ENCODE measurements around the gene ALDH4A1. TPM values are rescaled to one million over a fixed set of nuclear protein-coding genes. Genes with fewer than 3 reads are reported as not detected.

ALDH4A1 gene
- total and polyA plus RNA-seq, 9 of the 15 experiments (the other 6 are each of a cell fraction or from before 2014, with no cell fraction given) = 0.27 to 31.4 (median 16.6) TPM

DNA sequence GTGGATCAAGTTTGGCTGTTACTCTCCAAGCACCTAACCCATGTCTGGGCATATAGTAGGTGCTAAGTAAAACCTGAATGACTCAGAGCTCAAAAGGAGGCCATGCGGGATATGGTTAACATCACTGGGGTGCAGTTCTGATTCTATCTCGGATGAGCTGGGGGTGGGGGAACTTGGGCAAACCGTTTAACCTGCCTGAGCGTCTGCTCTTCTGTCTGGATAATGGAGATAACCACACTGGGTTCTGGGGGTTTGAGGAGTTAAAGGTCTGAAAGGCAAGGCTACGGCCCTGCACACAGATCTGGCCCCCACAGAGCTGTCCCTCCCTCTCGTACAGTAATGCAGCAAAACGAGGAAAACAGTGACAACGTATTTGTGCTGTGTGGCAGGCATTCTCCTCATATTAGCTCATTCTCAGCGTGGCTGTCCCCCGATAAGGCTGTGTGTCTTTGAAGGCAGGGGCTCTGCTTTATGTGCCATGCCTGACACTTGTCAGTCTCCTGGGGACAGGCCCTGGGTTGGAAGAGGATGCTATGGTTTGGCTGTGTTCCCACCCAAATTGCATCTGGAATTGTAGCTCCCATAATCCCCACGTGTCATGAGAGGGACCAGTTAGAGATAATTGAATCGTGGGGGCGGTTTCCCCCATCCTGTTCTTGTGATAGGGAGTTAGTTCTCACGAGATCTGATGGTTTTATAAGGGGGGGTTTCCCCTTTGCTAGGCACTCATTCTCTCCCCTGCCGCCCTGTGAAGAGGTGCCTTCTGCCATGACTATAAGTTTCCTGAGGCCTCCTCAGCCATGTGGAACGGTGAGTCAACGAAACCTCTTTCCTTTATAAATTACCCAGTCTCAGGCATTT, 6.8 kb upstream of the ALDH4A1 start (continued):
- TF ChIP-seq, protein P1, sequence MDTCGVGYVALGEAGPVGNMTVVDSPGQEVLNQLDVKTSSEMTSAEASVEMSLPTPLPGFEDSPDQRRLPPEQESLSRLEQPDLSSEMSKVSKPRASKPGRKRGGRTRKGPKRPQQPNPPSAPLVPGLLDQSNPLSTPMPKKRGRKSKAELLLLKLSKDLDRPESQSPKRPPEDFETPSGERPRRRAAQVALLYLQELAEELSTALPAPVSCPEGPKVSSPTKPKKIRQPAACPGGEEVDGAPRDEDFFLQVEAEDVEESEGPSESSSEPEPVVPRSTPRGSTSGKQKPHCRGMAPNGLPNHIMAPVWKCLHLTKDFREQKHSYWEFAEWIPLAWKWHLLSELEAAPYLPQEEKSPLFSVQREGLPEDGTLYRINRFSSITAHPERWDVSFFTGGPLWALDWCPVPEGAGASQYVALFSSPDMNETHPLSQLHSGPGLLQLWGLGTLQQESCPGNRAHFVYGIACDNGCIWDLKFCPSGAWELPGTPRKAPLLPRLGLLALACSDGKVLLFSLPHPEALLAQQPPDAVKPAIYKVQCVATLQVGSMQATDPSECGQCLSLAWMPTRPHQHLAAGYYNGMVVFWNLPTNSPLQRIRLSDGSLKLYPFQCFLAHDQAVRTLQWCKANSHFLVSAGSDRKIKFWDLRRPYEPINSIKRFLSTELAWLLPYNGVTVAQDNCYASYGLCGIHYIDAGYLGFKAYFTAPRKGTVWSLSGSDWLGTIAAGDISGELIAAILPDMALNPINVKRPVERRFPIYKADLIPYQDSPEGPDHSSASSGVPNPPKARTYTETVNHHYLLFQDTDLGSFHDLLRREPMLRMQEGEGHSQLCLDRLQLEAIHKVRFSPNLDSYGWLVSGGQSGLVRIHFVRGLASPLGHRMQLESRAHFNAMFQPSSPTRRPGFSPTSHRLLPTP (IDR thresholded peaks at IDR 0.05; ENCODE audit: borderline replicate concordance, extremely low read depth, insufficient read length) = no peak
- peak; percentile 36; the same call in 1 of the 2 replicates for TF ChIP-seq L3MBTL2 (IDR thresholded peaks at IDR 0.05)
- TF ChIP-seq HCFC1 (IDR thresholded peaks at IDR 0.05; ENCODE audit: low read depth, low read length) = 0 out of 2 replicates have a peak, but pooled peaks have one; percentile 4
- TF ChIP-seq HDAC8 (tag; IDR thresholded peaks at IDR 0.05) = 0 out of 2 replicates have a peak, but pooled peaks have one; percentile 30
- TF ChIP-seq HOMEZ (CRISPR knock-in tag; IDR thresholded peaks at IDR 0.05) = no peak
- no peak for TF ChIP-seq PHF21A (IDR thresholded peaks at IDR 0.05; ENCODE audit: borderline replicate concordance, low read depth)
- TF ChIP-seq ARID2 (IDR thresholded peaks at IDR 0.05) = no peak
- TF ChIP-seq PHF20 (IDR thresholded peaks at IDR 0.05; ENCODE audit: partially characterized antibody) = no peak
- peak; percentile 85 for TF ChIP-seq TCF3 (CRISPR knock-in tag; IDR thresholded peaks at IDR 0.05)
- TF ChIP-seq MAFK (IDR thresholded peaks at IDR 0.05; ENCODE audit: low read length) = 0 out of 2 replicates have a peak, but pooled peaks have one; percentile 5
- TF ChIP-seq ZNF311 (CRISPR knock-in tag; IDR thresholded peaks at IDR 0.05) = no peak
- TF ChIP-seq ZNF445 (CRISPR knock-in tag; IDR thresholded peaks at IDR 0.05; ENCODE audit: low read depth) = no peak
- no peak for TF ChIP-seq NR1H2 (CRISPR knock-in tag; IDR thresholded peaks at IDR 0.05)
- TF ChIP-seq BRF1 (IDR thresholded peaks at IDR 0.05; ENCODE audit: borderline replicate concordance, extremely low read depth, insufficient read length) = no peak
- no peak for TF ChIP-seq ZC3H4 (CRISPR knock-in tag; IDR thresholded peaks at IDR 0.05; ENCODE audit: borderline replicate concordance)
- no peak for TF ChIP-seq ZHX1 (conservative IDR thresholded peaks at IDR 0.05; ENCODE audit: low read length)
- TF ChIP-seq KDM4B (IDR thresholded peaks at IDR 0.05; ENCODE audit: borderline replicate concordance in 2 of 2, low read depth in 1 of 2) = no peak
- TF ChIP-seq SPI1 (IDR thresholded peaks at IDR 0.05; ENCODE audit: borderline replicate concordance, low read depth, low read length) = no peak
- TF ChIP-seq ZNF586 (CRISPR knock-in tag; conservative IDR thresholded peaks at IDR 0.05) = no peak
- no peak for TF ChIP-seq PHTF2 (CRISPR knock-in tag; IDR thresholded peaks at IDR 0.05)
- TF ChIP-seq CBX3 (IDR thresholded peaks at IDR 0.05; ENCODE audit: borderline replicate concordance in 1 of 2, low read length in 2 of 2) = peak in 1 of 2 experiments; percentile 62; a peak in 1 of 3 replicates
